Testis (tissue), 2 donors: ENCODE results near the gene HS6ST3.

Source experiments
- POLR2A ChIP-seq: fragments of 450-650 bp; IDR thresholded peaks from one replicate; pipeline ENCODE4 v1.6.1; 2017; ENCODE audit warnings: antibody characterized with exemption, mild to moderate bottlenecking, moderate library complexity
- TF ChIP-seq, protein P1 (sequence below), 3 experiments: fragments of 450-650 bp in 2 of 3; fragments of 200-600 bp in 1 of 3; sonication (generic) in 1 of 3; IDR thresholded peaks; one replicate each; pipeline ENCODE4 v1.5.1; 2016 to 2019; ENCODE audit warnings: antibody characterized with exemption in 3 of 3, mild to moderate bottlenecking in 2 of 3, moderate library complexity in 1 of 3

GRCh38 chr13:96203471-96203870 lies 113.6 kb downstream of the HS6ST3 start:
- no peak for TF ChIP-seq POLR2A
- TF ChIP-seq, protein P1, sequence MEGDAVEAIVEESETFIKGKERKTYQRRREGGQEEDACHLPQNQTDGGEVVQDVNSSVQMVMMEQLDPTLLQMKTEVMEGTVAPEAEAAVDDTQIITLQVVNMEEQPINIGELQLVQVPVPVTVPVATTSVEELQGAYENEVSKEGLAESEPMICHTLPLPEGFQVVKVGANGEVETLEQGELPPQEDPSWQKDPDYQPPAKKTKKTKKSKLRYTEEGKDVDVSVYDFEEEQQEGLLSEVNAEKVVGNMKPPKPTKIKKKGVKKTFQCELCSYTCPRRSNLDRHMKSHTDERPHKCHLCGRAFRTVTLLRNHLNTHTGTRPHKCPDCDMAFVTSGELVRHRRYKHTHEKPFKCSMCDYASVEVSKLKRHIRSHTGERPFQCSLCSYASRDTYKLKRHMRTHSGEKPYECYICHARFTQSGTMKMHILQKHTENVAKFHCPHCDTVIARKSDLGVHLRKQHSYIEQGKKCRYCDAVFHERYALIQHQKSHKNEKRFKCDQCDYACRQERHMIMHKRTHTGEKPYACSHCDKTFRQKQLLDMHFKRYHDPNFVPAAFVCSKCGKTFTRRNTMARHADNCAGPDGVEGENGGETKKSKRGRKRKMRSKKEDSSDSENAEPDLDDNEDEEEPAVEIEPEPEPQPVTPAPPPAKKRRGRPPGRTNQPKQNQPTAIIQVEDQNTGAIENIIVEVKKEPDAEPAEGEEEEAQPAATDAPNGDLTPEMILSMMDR (IDR thresholded peaks at IDR 0.05), result no peak
